HG03139 (cell line): ENCODE results near the gene TFAP2A.

Source experiments
- ATAC-seq: cut with Tn5 transposase; IDR thresholded peaks from one replicate; pipeline ENCODE4 v1.9.1; 2021; ENCODE audit not compliant: unreplicated experiment

The TFAP2A gene

GRCh38 chr6:10384091-10384609 lies 30.7 kb downstream of the TFAP2A start:
- ATAC-seq: no peak

GRCh38 chr6:10383331-10384090 lies 31.4 kb downstream of the TFAP2A start:
- no peak for ATAC-seq

- ATAC-seq: no peak
Measured at GRCh38 chr6:10382728-10383330, 32.0 kb downstream of the TFAP2A start.

DNA sequence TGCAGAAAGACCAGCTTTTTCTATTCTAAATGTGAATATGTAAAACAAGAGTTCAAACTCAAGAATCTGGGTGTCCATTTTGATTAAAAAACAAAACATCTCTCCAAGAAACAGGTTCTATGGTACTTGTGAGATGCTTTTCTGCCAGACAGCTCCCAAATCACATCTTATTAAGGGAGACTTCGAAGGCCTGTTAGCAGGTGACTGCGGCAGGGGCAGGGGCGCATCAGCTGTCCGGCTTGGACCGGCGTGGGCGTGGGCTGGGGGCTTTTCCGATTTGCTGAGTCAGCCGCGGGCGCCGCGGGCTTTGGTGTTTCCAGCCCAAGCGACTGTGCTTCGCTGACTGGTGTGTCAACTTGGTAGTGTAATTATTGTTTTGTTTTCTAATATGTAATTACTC lies 32.6 kb downstream of the TFAP2A start:
- ATAC-seq: no peak

DNA sequence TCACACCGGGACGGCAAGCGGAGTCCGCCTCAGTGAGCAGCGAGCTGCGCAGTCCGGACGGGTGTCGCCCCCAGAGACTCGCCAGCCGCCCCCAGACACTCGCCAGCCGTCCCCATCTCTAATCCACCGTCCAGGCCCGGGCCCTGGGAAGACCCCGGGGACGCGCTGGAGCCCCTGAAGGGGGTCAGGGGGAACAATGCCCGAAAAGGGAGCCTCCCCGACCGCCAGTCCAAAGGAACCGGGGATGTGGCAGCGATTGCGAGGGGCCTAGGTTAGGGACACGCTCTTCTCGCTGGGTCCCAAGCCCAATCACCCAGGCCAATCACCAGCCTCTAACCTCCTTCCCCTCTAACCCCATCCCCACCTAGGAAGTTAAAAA lies 33.1 kb downstream of the TFAP2A start:
- no peak for ATAC-seq

GRCh38 chr6:10381133-10381829 lies 33.6 kb downstream of the TFAP2A start:
- no peak for ATAC-seq

DNA sequence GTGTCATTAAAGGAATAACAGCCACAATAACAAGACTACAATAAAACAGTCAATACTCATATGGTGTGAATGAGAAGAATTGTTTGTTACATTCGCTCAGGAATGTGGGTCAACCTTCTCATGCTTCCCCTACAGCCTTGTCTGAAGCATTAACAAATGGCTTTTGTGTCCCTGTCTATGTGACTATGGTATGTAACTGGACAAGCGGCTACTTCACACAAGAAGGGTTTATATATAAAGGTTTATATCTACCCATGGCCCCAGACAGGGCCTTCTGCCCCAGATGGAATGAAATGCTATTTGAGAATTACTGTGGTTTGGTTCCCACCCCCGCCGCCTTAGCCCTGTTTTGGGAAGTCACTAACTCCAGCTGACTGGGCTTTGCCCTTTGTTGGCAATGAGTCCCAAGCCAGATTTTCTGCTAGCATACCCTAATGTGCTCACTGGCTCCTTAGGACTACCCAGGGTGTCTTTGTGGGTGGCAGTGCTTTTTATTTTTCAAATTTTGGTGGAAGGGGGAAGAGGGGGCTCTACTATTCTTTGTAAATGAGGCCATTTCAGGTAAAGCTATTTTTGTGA lies 39.4 kb downstream of the TFAP2A start:
- ATAC-seq: no peak

DNA sequence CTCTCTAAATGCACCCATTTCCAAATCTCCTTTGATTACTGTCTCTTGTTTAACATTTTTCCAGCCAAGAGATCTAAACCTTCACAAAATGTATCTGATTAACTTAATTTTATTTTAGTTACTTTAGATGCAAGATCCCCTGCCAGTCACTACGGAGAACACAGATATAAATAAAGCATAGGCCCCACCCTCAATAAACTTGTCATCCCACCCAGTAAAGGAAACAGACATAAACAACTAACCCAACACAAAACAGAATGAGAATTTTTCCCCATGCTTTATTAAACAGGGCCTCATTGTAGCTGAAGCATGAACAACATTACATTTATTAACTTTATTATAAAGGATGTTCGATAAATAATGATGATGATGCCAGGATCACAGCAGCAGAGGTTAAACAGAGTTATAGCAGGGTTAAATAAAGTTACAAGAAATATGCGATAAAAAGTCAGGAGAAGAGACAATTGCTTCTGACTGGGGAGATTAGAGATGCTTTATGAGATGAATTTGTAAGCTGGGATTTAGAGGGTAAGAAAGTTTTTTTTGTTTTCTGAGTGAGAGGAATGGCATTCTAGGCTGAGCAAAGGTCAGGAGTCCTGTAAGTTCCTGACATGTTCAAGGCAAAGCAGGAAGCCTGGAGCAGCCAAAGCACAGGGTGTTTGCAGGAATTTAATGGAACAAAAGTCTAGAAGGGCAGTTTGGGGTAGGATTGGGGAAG lies 41.1 kb downstream of the TFAP2A start:
- ATAC-seq: no peak

DNA sequence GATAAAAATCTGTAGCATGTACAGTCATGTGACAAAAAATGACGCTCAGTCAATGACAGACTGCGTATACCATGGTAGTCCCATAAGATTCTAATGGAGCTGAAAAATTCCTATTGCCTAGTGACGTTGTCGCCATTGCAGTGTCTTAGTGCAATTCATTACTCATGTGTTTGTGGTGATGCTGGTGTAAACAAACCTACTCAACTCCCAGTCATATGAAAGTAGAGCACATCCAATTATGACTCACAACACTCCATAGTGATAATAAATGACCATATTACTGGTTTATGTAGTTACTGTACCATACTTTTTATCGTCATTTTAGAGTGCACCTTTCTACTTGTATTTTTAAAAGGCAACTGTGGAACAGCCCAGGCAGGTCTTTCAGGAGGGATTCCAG lies 45.0 kb downstream of the TFAP2A start:
- ATAC-seq: no peak

- ATAC-seq: no peak
Measured at GRCh38 chr6:10368861-10369260, 46.0 kb downstream of the TFAP2A start.

DNA sequence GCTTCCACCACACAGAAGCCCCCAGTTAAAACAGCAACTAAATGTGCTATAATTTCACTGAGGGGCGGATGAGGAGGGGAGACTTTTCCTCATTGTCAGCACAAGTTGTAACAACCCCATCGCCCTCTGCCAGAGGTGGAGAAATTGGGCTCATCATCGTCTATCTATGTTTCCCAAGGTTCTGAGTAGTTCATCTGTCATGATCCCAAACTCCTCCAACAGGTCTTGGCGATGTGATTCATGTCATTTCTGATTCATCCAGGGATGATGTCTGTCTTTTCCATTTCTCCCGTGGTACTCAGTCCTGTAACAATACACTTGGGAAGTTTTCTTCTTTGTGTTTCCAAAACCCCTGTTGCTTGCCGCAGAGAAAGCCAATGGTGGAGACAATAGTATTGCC lies 51.0 kb downstream of the TFAP2A start:
- no peak for ATAC-seq

DNA sequence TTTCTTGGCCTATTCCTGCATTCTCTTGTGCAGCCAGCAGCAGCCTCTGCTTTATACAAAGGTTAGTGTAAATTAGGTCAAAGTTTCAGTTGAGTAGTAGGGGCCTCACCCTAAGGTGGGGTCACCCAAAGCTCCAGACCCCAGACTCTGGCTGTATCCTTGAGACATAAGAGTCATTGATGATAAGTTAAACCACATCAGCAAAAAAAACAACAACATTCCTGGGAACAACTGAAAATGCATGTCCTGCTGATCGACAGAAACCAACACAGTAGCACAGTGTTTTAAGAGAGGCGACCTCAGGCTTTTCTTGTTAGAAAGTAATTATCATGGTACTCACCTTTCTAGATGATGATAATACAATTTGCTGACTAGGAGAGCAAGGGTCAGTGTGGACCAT lies 52.6 kb downstream of the TFAP2A start:
- no peak for ATAC-seq

GRCh38 chr6:10361428-10361827 lies 53.4 kb downstream of the TFAP2A start:
- no peak for ATAC-seq

DNA sequence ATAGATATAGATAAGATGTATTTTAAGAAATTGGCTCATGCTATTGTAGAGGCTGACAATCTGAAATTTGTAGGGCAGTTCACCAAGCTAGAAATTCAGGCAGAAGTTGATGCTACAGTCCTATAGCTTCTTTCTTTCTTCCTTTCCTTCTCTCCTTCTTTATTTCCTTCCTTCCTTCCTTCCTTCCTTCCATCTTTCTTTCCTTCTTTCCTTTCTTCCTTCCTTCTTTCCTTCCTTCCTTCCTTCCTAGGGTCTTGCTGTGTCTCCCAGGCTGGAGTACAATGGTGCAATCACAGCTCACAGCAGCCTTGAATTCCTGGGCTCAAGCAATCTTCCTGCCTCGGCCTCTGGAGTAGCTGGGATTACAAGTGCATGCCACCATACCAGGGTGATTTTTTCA lies 55.3 kb downstream of the TFAP2A start:
- ATAC-seq: no peak

- ATAC-seq: no peak
Measured at GRCh38 chr6:10355115-10355702, 59.7 kb downstream of the TFAP2A start.

- no peak for ATAC-seq
Measured at GRCh38 chr6:10351791-10352190, 63.1 kb downstream of the TFAP2A start.

- ATAC-seq: no peak
Measured at GRCh38 chr6:10350720-10351119, 64.2 kb downstream of the TFAP2A start.

- ATAC-seq: no peak
Measured at GRCh38 chr6:10347561-10348327, 67.1 kb downstream of the TFAP2A start.
